Activated naive CD8-positive, alpha-beta T cell treated with anti-CD3 and anti-CD28 coated beads, Interleukin-2, amount 10 ng/mL, durations not matched to agents 7 days and 5 days (primary cell): Measurements from ENCODE around the gene ZBTB7C. TPM values are rescaled to one million over a fixed set of nuclear protein-coding genes. Genes with fewer than 3 reads are reported as not detected.

ENCODE experiments used
- ATAC-seq: fragments of 150-1000 bp; cut with Tn5 transposase; one replicate; pipeline ENCODE4 v1.10.0; 2021; ENCODE audit warnings: low read depth, moderate library complexity
- POLR2A ChIA-PET: fragments of 350-600 bp; sonication (Branson Sonifier 250); formaldehyde crosslinking; loops from one replicate; lab custom pipeline; 2021; ENCODE audit warnings: antibody characterized with exemption; lab: Charles Lee
- DNase-seq: peaks from one replicate; pipeline ENCODE4 v3.0.0; 2021
- H3K27ac Mint-ChIP-seq: one replicate; pipeline ENCODE4 v1.8.0; 2022; ENCODE audit warnings: mild to moderate bottlenecking, mixed read lengths
- H3K27me3 Mint-ChIP-seq: one replicate; pipeline ENCODE4 v1.8.0; 2022; ENCODE audit warnings: mild to moderate bottlenecking, moderate library complexity, mixed read lengths
- H3K36me3 Mint-ChIP-seq: one replicate; pipeline ENCODE4 v1.8.0; 2021; ENCODE audit warnings: mild to moderate bottlenecking, mixed read lengths
- H3K4me1 Mint-ChIP-seq: one replicate; pipeline ENCODE4 v1.8.0; 2021; ENCODE audit warnings: mixed read lengths
- H3K4me3 Mint-ChIP-seq: one replicate; pipeline ENCODE4 v1.8.0; 2022; ENCODE audit warnings: mild to moderate bottlenecking, moderate library complexity, mixed read lengths
- H3K9me3 Mint-ChIP-seq: one replicate; pipeline ENCODE4 v1.8.0; 2021; ENCODE audit warnings: mixed read lengths
- total RNA-seq, 2 experiments: library from RNA; stranded (reverse); gene quantifications; one replicate each; pipeline ENCODE4 v1.2.3, GENCODE V29; 2021

ZBTB7C gene
- total RNA-seq, 2 experiments from 2014 or later, result not detected

GRCh38 chr18:48270929-48271328, 138.3 kb downstream of the ZBTB7C start:
- no peak overlapping the region for H3K27ac Mint-ChIP-seq
- no peaks in the 10 kb centered on the region for H3K36me3 Mint-ChIP-seq
- DNase-seq (no peak), ATAC-seq (no peak)
- no peak overlapping the region for H3K4me3 Mint-ChIP-seq
- peaks cover 1% of the 10 kb centered on the region for H3K9me3 Mint-ChIP-seq
- POLR2A ChIA-PET, result no interaction called here
- H3K4me1 Mint-ChIP-seq, result no peaks in the 10 kb centered on the region
- peaks cover 5% of the 10 kb centered on the region for H3K27me3 Mint-ChIP-seq

- H3K27ac Mint-ChIP-seq, result no peak overlapping the region
- H3K36me3 Mint-ChIP-seq, result no peaks in the 10 kb centered on the region
- H3K9me3 Mint-ChIP-seq, result no peaks in the 10 kb centered on the region
- no peak for ATAC-seq
- DNase-seq, result no peak
- H3K27me3 Mint-ChIP-seq, result peaks cover 4% of the 10 kb centered on the region
- H3K4me3 Mint-ChIP-seq, result no peak overlapping the region
- POLR2A ChIA-PET, result no interaction called here
- no peaks in the 10 kb centered on the region for H3K4me1 Mint-ChIP-seq
Measured at GRCh38 chr18:48265328-48265727, 143.9 kb downstream of the ZBTB7C start.

DNA sequence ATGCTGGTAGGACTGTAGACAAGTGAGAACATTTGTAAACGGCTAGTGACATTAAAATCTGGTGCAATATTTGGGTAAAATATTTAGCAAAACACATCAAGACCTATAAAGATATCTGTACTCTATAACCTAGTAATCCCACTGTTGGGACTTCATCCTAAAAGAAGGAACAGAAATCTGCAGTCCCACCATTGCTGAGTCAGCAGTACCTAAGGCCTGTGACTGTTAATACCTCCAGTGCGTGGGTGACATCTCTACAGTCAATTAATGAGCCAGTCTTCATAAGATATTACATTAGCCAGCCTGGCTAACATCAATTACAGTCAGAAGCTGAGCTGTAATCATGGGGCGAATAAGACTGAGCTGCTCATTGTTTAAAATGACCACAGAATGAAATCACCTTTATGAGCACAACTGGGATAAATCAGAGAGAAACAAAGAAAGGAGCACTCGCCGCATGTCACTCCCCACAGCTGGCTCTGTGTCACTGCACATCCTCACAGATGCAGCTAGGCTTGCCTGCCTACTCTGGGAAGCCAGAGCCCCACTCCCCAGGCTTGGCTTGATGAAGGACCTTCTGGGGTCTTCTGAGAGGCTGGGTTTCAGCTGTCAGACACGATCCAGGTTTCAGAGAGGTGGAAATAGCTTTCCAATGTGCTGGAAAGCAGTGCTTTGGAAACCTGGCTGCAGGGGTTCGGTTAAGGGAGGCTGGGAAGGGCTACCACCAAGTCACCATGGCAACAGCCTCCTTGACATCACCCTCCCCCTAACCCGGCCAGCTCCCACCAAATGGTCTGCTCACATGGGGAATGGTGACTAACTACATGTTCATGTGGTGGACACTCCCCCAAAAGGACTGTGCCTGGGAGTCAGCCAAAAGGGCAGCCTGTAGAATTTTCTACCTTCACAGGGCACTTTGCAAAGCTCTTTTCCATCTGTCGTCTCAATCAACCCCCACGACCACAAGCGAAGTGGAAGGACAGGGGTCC, 145.0 kb downstream of the ZBTB7C start:
- Mint-ChIP-seq H3K4me3 (no peak overlapping the region), H3K27ac (no peak overlapping the region), H3K27me3 (peaks cover 6% of the 10 kb centered on the region), H3K36me3 (no peaks in the 10 kb centered on the region), H3K9me3 (no peaks in the 10 kb centered on the region), H3K4me1 (no peaks in the 10 kb centered on the region)
- DNase-seq (no peak), ATAC-seq (no peak)
- POLR2A ChIA-PET, result no interaction called here

DNA sequence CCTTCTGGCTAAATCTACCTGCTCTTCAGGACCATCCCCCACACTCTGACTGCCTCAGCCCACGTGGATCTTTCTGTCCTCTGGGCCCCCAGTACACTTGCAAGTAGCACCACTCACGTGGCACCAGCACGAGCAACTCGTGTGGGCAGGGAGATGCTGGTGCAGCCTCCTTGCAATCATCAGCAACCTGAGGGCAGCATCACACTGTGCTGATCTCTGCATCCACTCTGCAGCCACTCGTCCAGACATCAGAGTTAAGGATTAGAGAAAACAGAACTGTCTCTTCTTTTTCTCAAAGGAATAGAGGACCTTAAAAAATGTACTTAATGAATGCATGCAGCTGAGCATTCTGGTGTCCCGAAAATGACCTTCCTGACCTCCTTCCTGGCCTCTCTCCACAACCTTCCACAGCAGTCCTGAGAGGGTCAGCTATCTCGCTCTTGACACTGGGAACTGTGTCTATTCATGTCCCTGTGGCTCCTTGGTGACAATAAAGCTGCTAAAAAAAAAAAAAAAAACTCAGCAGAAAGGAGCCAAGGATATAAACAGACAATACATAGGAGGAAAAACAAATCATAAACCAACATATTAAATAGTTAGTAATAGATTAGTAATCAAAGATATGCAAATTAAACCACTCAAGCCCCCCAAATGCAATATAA, 145.9 kb downstream of the ZBTB7C start:
- Mint-ChIP-seq H3K4me3 (no peak overlapping the region), H3K27me3 (peaks cover 7% of the 10 kb centered on the region), H3K27ac (no peak overlapping the region), H3K4me1 (no peaks in the 10 kb centered on the region), H3K9me3 (no peaks in the 10 kb centered on the region), H3K36me3 (no peaks in the 10 kb centered on the region)
- no peak for DNase-seq
- ATAC-seq, result no peak
- POLR2A ChIA-PET, result no interaction called here

DNA sequence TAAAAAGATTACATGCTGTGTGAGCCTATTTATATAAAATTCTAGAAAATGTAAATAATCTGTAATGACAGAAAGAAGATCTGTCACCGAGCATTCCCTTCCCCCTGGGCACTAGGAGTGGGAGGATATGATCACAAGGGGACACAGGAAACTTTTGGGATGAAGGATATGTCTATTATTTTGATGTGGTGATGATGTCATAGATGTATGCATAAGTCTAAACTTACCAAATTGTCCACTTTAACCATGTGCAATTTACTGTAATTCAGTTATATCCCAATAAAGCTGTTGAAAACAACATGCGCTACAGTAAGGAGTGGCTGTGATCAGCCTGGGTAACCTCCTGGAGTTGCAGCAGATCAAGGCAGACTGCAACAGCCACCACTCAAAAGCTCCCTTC, 148.9 kb downstream of the ZBTB7C start:
- H3K27me3 Mint-ChIP-seq, result peaks cover 28% of the 10 kb centered on the region
- H3K9me3 Mint-ChIP-seq, result peaks cover 2% of the 10 kb centered on the region
- no peaks in the 10 kb centered on the region for H3K36me3 Mint-ChIP-seq
- no peak for DNase-seq
- ATAC-seq, result no peak
- no peaks in the 10 kb centered on the region for H3K4me1 Mint-ChIP-seq
- no peak overlapping the region for H3K4me3 Mint-ChIP-seq
- POLR2A ChIA-PET, result no interaction called here
- no peak overlapping the region for H3K27ac Mint-ChIP-seq

- Mint-ChIP-seq H3K36me3 (no peaks in the 10 kb centered on the region), H3K27ac (no peak overlapping the region), H3K9me3 (peaks cover 2% of the 10 kb centered on the region), H3K4me3 (no peak overlapping the region), H3K4me1 (no peaks in the 10 kb centered on the region), H3K27me3 (peaks cover 29% of the 10 kb centered on the region)
- ATAC-seq, result no peak
- no peak for DNase-seq
- POLR2A ChIA-PET, result no interaction called here
Measured at GRCh38 chr18:48256848-48257247, 152.3 kb downstream of the ZBTB7C start.

- Mint-ChIP-seq H3K36me3 (no peaks in the 10 kb centered on the region), H3K4me1 (no peaks in the 10 kb centered on the region), H3K9me3 (peaks cover 2% of the 10 kb centered on the region), H3K27me3 (peaks cover 32% of the 10 kb centered on the region), H3K4me3 (no peak overlapping the region), H3K27ac (no peak overlapping the region)
- POLR2A ChIA-PET, result no interaction called here
- ATAC-seq (no peak), DNase-seq (no peak)
Measured at GRCh38 chr18:48254077-48254602, 155.0 kb downstream of the ZBTB7C start.

DNA sequence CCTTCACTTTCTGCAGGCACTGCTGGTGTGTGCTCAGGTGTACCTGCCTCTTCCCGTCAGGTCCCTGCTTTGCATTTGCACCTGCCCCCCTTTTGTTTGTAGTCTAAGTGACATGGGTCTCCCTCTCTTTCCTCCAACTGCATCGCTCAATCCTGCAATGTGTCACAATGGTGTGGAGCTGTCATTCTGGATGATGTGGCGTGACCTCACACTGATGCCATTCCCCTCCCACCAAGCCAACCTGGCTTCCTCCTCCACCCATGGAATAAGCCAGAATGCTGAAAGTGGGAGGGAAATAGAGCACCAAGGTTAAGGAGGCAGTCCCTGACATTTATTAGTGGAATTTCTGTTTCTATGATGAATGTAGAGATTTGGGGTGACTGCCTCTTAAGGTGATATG, 156.7 kb downstream of the ZBTB7C start:
- H3K4me1 Mint-ChIP-seq, result no peaks in the 10 kb centered on the region
- DNase-seq (no peak), ATAC-seq (no peak)
- no peak overlapping the region for H3K27ac Mint-ChIP-seq
- peaks cover 26% of the 10 kb centered on the region for H3K27me3 Mint-ChIP-seq
- peaks cover 3% of the 10 kb centered on the region for H3K9me3 Mint-ChIP-seq
- POLR2A ChIA-PET, result no interaction called here
- H3K36me3 Mint-ChIP-seq, result no peaks in the 10 kb centered on the region
- no peak overlapping the region for H3K4me3 Mint-ChIP-seq

DNA sequence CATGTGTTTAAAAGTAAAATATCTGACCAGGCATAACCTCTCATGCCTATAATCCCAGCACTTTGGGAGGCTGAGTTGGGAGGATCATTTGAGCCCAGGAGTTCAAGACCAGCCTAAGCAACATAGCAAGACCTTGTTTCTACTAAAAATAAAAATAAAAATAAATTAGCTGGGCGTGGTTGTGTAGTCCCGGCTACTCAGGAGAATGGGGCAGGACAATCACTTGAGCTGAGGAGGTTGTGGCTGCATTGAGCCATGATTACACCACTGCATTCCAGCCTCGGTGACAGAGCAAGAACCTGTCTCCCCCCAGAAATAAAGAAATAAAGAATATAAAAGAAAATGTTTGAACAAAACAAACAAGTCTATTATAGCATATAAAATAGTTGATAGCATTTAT, 158.3 kb downstream of the ZBTB7C start:
- no peaks in the 10 kb centered on the region for H3K4me1 Mint-ChIP-seq
- peaks cover 26% of the 10 kb centered on the region for H3K27me3 Mint-ChIP-seq
- POLR2A ChIA-PET, result no interaction called here
- peaks cover 1% of the 10 kb centered on the region for H3K9me3 Mint-ChIP-seq
- no peak for ATAC-seq
- no peak overlapping the region for H3K27ac Mint-ChIP-seq
- no peak overlapping the region for H3K4me3 Mint-ChIP-seq
- H3K36me3 Mint-ChIP-seq, result no peaks in the 10 kb centered on the region
- no peak for DNase-seq

DNA sequence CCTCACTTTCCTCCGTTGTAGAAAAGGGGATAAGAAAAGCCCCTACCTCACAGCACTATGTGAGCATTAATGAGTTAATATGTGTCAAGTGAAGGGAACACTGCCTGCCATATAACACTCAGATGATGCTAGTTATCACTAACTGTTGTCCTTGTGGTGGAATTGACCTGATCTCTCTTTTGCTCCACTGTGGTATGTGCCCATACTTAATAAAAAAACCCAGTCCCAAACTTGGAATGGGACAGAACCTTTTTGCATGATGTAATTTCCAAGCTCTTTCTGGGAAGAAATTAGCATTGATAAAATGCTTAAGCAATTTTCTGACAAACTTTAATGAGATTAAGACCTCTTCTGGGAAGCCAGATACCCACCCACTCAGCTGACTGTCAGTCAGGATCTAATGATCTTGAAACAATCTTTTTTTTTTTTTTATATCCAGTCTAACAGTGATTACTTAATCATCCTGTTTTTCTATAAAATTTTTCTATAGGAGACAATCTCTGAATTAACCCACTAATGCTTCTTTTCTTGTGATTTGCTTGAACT, 158.7 kb downstream of the ZBTB7C start:
- Mint-ChIP-seq H3K4me3 (no peak overlapping the region), H3K27me3 (peaks cover 24% of the 10 kb centered on the region), H3K9me3 (peaks cover 1% of the 10 kb centered on the region), H3K4me1 (no peaks in the 10 kb centered on the region), H3K27ac (no peak overlapping the region), H3K36me3 (no peaks in the 10 kb centered on the region)
- DNase-seq (no peak), ATAC-seq (no peak)
- POLR2A ChIA-PET, result no interaction called here

GRCh38 chr18:48249854-48250253, 159.3 kb downstream of the ZBTB7C start:
- Mint-ChIP-seq H3K4me3 (no peak overlapping the region), H3K27me3 (peaks cover 22% of the 10 kb centered on the region), H3K9me3 (peaks cover 1% of the 10 kb centered on the region), H3K27ac (no peak overlapping the region), H3K36me3 (no peaks in the 10 kb centered on the region), H3K4me1 (no peaks in the 10 kb centered on the region)
- POLR2A ChIA-PET, result no interaction called here
- ATAC-seq, result no peak
- DNase-seq, result no peak

DNA sequence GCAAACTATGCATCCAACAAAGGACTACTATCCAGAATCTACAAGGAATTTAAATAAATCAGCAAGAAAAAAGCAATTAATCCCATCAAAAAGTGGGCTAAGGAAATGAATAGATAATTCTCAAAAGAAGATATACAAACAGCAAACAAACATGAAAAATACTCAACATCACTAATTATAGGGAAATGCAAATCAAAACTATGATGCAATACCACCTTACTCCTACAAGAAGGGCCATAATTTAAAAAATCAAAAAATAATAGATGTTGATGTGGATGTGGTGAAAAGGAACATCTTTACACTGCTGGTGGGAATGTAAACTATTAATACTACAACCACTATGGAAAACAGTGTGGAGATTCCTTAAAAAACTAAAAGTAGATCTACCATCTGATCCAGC, 164.7 kb downstream of the ZBTB7C start:
- H3K9me3 Mint-ChIP-seq, result peaks cover 4% of the 10 kb centered on the region
- POLR2A ChIA-PET, result no interaction called here
- no peak overlapping the region for H3K27ac Mint-ChIP-seq
- H3K36me3 Mint-ChIP-seq, result no peaks in the 10 kb centered on the region
- DNase-seq (no peak), ATAC-seq (no peak)
- H3K4me1 Mint-ChIP-seq, result no peaks in the 10 kb centered on the region
- H3K4me3 Mint-ChIP-seq, result no peak overlapping the region
- peaks cover 34% of the 10 kb centered on the region for H3K27me3 Mint-ChIP-seq

- Mint-ChIP-seq H3K27ac (no peak overlapping the region), H3K36me3 (no peaks in the 10 kb centered on the region), H3K9me3 (peaks cover 3% of the 10 kb centered on the region), H3K4me1 (peaks cover 3% of the 10 kb centered on the region), H3K4me3 (no peak overlapping the region), H3K27me3 (peaks cover 41% of the 10 kb centered on the region)
- ATAC-seq, result no peak
- no peak for DNase-seq
- POLR2A ChIA-PET, result no interaction called here
Measured at GRCh38 chr18:48238636-48239035, 170.5 kb downstream of the ZBTB7C start.
